GM12878 (cell line): ENCODE results near the gene PAK5. TPM values are rescaled to one million over a fixed set of nuclear protein-coding genes. Genes with fewer than 3 reads are reported as not detected.

Experiments
- BMI1 ChIP-seq: fragments of 450-650 bp; IDR thresholded peaks from 2 replicates; pipeline ENCODE4 v1.6.1; 2016; ENCODE audit warnings: mild to moderate bottlenecking, moderate library complexity, borderline replicate concordance
- CBX5 ChIP-seq: sonication (generic); IDR thresholded peaks from 2 replicates; pipeline ENCODE4 v1.6.1; 2016; ENCODE audit warnings: low read depth, moderate library complexity, mild to moderate bottlenecking, inconsistent platforms
- MAX ChIP-seq: IDR thresholded peaks from 2 replicates; pipeline ENCODE4 v1.6.1; 2012; ENCODE audit warnings: low read depth, low read length, improper control_type of control experiment
- NFYA ChIP-seq: IDR thresholded peaks from 2 replicates; pipeline ENCODE4 v1.6.1; 2011; ENCODE audit warnings: low read depth, mild to moderate bottlenecking, low read length, improper control_type of control experiment, borderline replicate concordance
- PML ChIP-seq: IDR thresholded peaks from 2 replicates; pipeline ENCODE4 v1.6.1; 2012; ENCODE audit warnings: low read length, inconsistent platforms
- RCOR1 ChIP-seq: conservative IDR thresholded peaks from 2 replicates; pipeline ENCODE4 v1.6.1; 2012; ENCODE audit warnings: low read depth, low read length, improper control_type of control experiment
- SIN3A ChIP-seq: IDR thresholded peaks from 2 replicates; pipeline ENCODE4 v1.6.1; 2012; ENCODE audit warnings: low read depth, low read length, improper control_type of control experiment
- STAT1 ChIP-seq: fragments of 450-650 bp; conservative IDR thresholded peaks from 2 replicates; pipeline ENCODE4 v1.6.1; 2014; ENCODE audit warnings: antibody characterized with exemption, mild to moderate bottlenecking
- WRNIP1 ChIP-seq: IDR thresholded peaks from 2 replicates; pipeline ENCODE4 v1.6.1; 2011; ENCODE audit warnings: low read depth, low read length, improper control_type of control experiment, borderline replicate concordance
- ZBED1 ChIP-seq: IDR thresholded peaks from 2 replicates; pipeline ENCODE4 v1.6.1; 2016; ENCODE audit warnings: borderline replicate concordance
- ZBTB33 ChIP-seq: fragments of 450-650 bp; IDR thresholded peaks from 2 replicates; pipeline ENCODE4 v1.6.1; 2017; ENCODE audit warnings: mild to moderate bottlenecking
- ZNF274 ChIP-seq: IDR thresholded peaks from one replicate; pipeline ENCODE4 v1.8.0; 2011; ENCODE audit not compliant: insufficient read length, insufficient read depth
- polyA plus RNA-seq, 11 experiments: library from polyadenylated mRNA; depleted of rRNA in 4 of 11; unstranded in 6 of 11; stranded (reverse) in 5 of 11; fragments of >200 nt; fragmentation: Nextera tagmentation in 4 of 11; fragmentation: Illumina TruSeq in 1 of 11; extraction: Ambion mirVana in 4 of 11; extraction: Trizol in 1 of 11; gene quantifications; 1 replicate in 1 of 11; 2 replicates in 10 of 11; pipeline versions ENCODE4 v1.2.1 to v1.2.3, GENCODE V29; 2011 to 2016; ENCODE audit warnings: inconsistent platforms in 2 of 11, missing spikeins in 2 of 11, low read depth in 1 of 11
- total RNA-seq, 4 experiments: library from RNA; depleted of rRNA in 3 of 4; stranded (reverse); fragments of >200 nt in 3 of 4; fragmentation: Illumina TruSeq in 1 of 4; extraction: Trizol in 1 of 4; gene quantifications; 2 replicates each; pipeline versions ENCODE4 v1.2.1 to v1.2.3, GENCODE V29; 2013 to 2021
- TF ChIP-seq, protein P1 (sequence below): fragments of 450-650 bp; IDR thresholded peaks from 2 replicates; pipeline ENCODE4 v1.6.1; 2017; ENCODE audit warnings: mild to moderate bottlenecking, low read depth, inconsistent platforms; ENCODE audit not compliant: poor library complexity, severe bottlenecking

PAK5 gene
- total and polyA plus RNA-seq, 10 of the 15 experiments (the other 5 are each of a cell fraction or from before 2014, with no cell fraction given) = not detected

DNA sequence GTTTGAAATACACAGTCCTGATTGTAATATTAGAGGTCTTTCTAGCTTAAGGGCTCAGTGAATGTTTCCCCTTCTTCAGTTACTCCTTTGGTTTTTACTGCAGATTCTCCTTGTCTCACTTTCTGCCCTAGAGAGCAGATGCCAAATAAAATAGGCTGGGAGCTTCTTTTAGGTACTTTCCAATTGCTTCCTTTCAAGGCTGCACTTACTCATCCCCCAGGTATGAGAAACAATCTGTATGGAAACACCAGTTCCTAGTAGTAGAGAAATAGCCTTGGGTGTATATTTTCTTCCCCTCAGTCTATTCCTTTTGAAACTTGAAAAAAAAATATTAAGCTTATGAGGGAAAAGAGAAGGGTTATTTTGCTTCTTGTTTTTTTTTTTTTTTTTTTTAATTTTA, 139.7 kb downstream of the PAK5 start (continued):
- TF ChIP-seq SIN3A (no peak), ZBED1 (no peak), RCOR1 (no peak), STAT1 (no peak), CBX5 (no peak), MAX (no peak), NFYA (no peak), WRNIP1 (no peak), PML (no peak), ZNF274 (no peak), BMI1 (no peak), ZBTB33 (no peak)
- TF ChIP-seq, protein P1, sequence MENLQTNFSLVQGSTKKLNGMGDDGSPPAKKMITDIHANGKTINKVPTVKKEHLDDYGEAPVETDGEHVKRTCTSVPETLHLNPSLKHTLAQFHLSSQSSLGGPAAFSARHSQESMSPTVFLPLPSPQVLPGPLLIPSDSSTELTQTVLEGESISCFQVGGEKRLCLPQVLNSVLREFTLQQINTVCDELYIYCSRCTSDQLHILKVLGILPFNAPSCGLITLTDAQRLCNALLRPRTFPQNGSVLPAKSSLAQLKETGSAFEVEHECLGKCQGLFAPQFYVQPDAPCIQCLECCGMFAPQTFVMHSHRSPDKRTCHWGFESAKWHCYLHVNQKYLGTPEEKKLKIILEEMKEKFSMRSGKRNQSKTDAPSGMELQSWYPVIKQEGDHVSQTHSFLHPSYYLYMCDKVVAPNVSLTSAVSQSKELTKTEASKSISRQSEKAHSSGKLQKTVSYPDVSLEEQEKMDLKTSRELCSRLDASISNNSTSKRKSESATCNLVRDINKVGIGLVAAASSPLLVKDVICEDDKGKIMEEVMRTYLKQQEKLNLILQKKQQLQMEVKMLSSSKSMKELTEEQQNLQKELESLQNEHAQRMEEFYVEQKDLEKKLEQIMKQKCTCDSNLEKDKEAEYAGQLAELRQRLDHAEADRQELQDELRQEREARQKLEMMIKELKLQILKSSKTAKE = no peak
